Liver (tissue), 3 donors: ENCODE measurements around the gene SOD1.

Experiments
- EGR1 ChIP-seq, 2 donors: IDR thresholded peaks; 2 replicates each; pipeline ENCODE4 v1.6.1; 2016 to 2018; ENCODE audit warnings: antibody characterized with exemption in 2 of 2, low read depth in 2 of 2
- HNF4A ChIP-seq, 2 donors: conservative IDR thresholded peaks; 2 replicates each; pipeline ENCODE4 v1.6.1; 2016; ENCODE audit warnings: antibody characterized with exemption in 2 of 2, mild to moderate bottlenecking in 2 of 2
- RAD21 ChIP-seq, 2 donors: IDR thresholded peaks; 2 replicates each; pipeline ENCODE4 v1.6.1; 2016; ENCODE audit warnings: antibody characterized with exemption in 2 of 2, mild to moderate bottlenecking in 2 of 2
- RXRA ChIP-seq, 2 donors: IDR thresholded peaks; 2 replicates each; pipeline ENCODE4 v1.6.1; 2017 to 2018; ENCODE audit warnings: antibody characterized with exemption in 2 of 2, mild to moderate bottlenecking in 1 of 2
- SP1 ChIP-seq: IDR thresholded peaks from 2 replicates; pipeline ENCODE4 v1.6.1; 2018; ENCODE audit warnings: antibody characterized with exemption, mild to moderate bottlenecking
- TAF1 ChIP-seq: conservative IDR thresholded peaks from 2 replicates; pipeline ENCODE4 v1.6.1; 2016; ENCODE audit warnings: antibody characterized with exemption, mild to moderate bottlenecking
- YY1 ChIP-seq: IDR thresholded peaks from 2 replicates; pipeline ENCODE4 v1.6.1; 2016; ENCODE audit warnings: antibody characterized with exemption, mild to moderate bottlenecking
- TF ChIP-seq, protein P1 (sequence below): fragments of 150-350 bp; IDR thresholded peaks from 2 replicates; pipeline ENCODE4 v1.5.1; 2017; ENCODE audit warnings: improper control_type of control experiment, low read depth, low read length; ENCODE audit not compliant: missing input control
- TF ChIP-seq, protein P2 (sequence below): IDR thresholded peaks from 2 replicates; pipeline ENCODE4 v1.6.1; 2016; ENCODE audit warnings: antibody characterized with exemption
- TF ChIP-seq, protein P3 (sequence below): IDR thresholded peaks from 2 replicates; pipeline ENCODE4 v1.6.1; 2016; ENCODE audit warnings: antibody characterized with exemption, mild to moderate bottlenecking
- TF ChIP-seq, protein P4 (sequence below): IDR thresholded peaks from 2 replicates; pipeline ENCODE4 v1.6.1; 2016; ENCODE audit warnings: antibody characterized with exemption
- donor health status: healthy.
- donor health status: healthy.

DNA sequence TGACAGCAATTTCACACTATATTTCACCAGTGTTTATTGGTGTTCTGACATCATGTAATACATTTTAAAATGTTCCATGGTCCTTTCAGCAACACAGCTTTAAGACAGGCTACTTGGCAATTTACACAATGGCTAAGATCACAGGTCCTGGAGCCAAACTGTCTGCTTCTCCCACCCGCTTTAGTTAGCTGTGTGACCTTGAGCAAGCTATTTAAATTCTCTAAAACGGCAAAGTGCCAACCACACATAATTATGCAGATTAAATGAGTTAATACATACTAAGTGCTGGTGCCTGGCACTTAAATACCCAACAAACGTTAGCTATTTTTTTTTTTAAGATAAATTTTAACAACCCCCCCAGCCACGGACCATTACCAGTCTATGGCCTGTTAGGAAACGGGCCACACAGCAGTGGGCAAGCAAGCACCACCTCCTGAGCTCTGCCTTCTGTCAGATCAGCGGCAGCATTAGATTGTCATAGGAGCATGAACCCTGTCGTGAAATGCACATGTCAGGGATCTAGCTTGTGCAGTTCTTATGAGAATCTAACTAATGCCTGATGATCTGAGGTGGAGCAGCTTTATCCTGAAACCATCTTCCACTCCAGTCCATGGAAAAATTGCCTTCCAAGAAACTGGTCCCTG is 26.9 kb downstream of the SOD1 start:
- TF ChIP-seq YY1 (no peak), HNF4A (conservative IDR thresholded peaks at IDR 0.05) (no peak), TAF1 (no peak), EGR1 (IDR thresholded peaks at IDR 0.05; ENCODE audit: low read depth in 2 of 2) (no peak), RAD21 (IDR thresholded peaks at IDR 0.05) (no peak), SP1 (no peak), RXRA (IDR thresholded peaks at IDR 0.05) (no peak)
- TF ChIP-seq, protein P1, sequence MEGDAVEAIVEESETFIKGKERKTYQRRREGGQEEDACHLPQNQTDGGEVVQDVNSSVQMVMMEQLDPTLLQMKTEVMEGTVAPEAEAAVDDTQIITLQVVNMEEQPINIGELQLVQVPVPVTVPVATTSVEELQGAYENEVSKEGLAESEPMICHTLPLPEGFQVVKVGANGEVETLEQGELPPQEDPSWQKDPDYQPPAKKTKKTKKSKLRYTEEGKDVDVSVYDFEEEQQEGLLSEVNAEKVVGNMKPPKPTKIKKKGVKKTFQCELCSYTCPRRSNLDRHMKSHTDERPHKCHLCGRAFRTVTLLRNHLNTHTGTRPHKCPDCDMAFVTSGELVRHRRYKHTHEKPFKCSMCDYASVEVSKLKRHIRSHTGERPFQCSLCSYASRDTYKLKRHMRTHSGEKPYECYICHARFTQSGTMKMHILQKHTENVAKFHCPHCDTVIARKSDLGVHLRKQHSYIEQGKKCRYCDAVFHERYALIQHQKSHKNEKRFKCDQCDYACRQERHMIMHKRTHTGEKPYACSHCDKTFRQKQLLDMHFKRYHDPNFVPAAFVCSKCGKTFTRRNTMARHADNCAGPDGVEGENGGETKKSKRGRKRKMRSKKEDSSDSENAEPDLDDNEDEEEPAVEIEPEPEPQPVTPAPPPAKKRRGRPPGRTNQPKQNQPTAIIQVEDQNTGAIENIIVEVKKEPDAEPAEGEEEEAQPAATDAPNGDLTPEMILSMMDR, result no peak
- TF ChIP-seq, protein P2, sequence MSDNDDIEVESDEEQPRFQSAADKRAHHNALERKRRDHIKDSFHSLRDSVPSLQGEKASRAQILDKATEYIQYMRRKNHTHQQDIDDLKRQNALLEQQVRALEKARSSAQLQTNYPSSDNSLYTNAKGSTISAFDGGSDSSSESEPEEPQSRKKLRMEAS, result no peak
- TF ChIP-seq, protein P3, sequence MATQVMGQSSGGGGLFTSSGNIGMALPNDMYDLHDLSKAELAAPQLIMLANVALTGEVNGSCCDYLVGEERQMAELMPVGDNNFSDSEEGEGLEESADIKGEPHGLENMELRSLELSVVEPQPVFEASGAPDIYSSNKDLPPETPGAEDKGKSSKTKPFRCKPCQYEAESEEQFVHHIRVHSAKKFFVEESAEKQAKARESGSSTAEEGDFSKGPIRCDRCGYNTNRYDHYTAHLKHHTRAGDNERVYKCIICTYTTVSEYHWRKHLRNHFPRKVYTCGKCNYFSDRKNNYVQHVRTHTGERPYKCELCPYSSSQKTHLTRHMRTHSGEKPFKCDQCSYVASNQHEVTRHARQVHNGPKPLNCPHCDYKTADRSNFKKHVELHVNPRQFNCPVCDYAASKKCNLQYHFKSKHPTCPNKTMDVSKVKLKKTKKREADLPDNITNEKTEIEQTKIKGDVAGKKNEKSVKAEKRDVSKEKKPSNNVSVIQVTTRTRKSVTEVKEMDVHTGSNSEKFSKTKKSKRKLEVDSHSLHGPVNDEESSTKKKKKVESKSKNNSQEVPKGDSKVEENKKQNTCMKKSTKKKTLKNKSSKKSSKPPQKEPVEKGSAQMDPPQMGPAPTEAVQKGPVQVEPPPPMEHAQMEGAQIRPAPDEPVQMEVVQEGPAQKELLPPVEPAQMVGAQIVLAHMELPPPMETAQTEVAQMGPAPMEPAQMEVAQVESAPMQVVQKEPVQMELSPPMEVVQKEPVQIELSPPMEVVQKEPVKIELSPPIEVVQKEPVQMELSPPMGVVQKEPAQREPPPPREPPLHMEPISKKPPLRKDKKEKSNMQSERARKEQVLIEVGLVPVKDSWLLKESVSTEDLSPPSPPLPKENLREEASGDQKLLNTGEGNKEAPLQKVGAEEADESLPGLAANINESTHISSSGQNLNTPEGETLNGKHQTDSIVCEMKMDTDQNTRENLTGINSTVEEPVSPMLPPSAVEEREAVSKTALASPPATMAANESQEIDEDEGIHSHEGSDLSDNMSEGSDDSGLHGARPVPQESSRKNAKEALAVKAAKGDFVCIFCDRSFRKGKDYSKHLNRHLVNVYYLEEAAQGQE, result no peak
- TF ChIP-seq, protein P4, sequence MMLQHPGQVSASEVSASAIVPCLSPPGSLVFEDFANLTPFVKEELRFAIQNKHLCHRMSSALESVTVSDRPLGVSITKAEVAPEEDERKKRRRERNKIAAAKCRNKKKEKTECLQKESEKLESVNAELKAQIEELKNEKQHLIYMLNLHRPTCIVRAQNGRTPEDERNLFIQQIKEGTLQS, result no peak
